K562 (cell line): ENCODE measurements around the gene NQO2.

Experiments used
- RCOR1 ChIP-seq, 2 experiments: IDR thresholded peaks; 2 replicates each; pipeline ENCODE4 v1.6.1; 2012; ENCODE audit warnings: low read depth in 2 of 2, low read length in 2 of 2, borderline replicate concordance in 1 of 2, improper control_type of control experiment in 1 of 2
- SIN3A ChIP-seq, 2 experiments: fragments of 150-350 bp in 1 of 2; IDR thresholded peaks; 2 replicates each; pipeline ENCODE4 v1.6.1; 2011 to 2016; ENCODE audit warnings: borderline replicate concordance in 2 of 2, low read depth in 2 of 2, low read length in 2 of 2, mild to moderate bottlenecking in 2 of 2, moderate library complexity in 2 of 2; ENCODE audit not compliant: control insufficient read depth in 1 of 2
- SRSF9 ChIP-seq: fragments of 200-400 bp; formaldehyde crosslinking; IDR thresholded peaks from 2 replicates; pipeline ENCODE4 v1.6.1; 2017; ENCODE audit warnings: low read depth, low read length, borderline replicate concordance
- U2AF2 ChIP-seq: fragments of 200-400 bp; formaldehyde crosslinking; optimal IDR thresholded peaks from 2 replicates; pipeline ENCODE3; 2017; ENCODE audit warnings: low read depth, mild to moderate bottlenecking, low read length
- TF ChIP-seq, protein P1 (sequence below), 3 experiments: IDR thresholded peaks in 2 of 3; conservative IDR thresholded peaks in 1 of 3; 2 replicates each; pipeline ENCODE4 v1.5.1; 2011 to 2012; ENCODE audit warnings: low read length in 3 of 3, mild to moderate bottlenecking in 3 of 3, control low read depth in 2 of 3, improper control_type of control experiment in 1 of 3, inconsistent platforms in 1 of 3, low read depth in 1 of 3, mixed read lengths in 1 of 3, moderate library complexity in 1 of 3; ENCODE audit not compliant: insufficient read depth in 2 of 3

DNA sequence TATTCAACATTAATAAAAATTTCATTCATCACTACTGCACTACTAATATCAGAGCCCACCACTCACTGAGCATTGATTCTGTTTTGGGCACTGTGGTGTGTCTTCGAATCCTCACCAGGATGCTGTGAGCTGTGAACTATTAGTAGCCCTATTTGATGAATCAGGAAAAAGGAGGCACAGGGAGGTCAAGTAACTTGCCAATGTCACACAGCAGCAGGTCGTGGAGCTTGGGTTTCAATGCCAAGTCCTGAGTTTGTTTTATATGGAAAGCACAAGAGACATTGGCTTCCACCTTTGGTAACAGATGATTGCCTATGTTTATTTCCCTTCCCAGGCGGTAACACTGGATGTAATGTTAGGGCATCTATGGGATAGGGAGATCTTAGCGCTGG, 15.0 kb downstream of the NQO2 start:
- TF ChIP-seq SRSF9 (no peak), SIN3A (IDR thresholded peaks at IDR 0.05; ENCODE audit: borderline replicate concordance in 2 of 2, control insufficient read depth in 1 of 2, low read depth in 2 of 2, low read length in 2 of 2) (no peak), U2AF2 (no peak), RCOR1 (IDR thresholded peaks at IDR 0.05; ENCODE audit: borderline replicate concordance in 1 of 2, low read depth in 2 of 2, low read length in 2 of 2) (no peak)
- TF ChIP-seq, protein P1, sequence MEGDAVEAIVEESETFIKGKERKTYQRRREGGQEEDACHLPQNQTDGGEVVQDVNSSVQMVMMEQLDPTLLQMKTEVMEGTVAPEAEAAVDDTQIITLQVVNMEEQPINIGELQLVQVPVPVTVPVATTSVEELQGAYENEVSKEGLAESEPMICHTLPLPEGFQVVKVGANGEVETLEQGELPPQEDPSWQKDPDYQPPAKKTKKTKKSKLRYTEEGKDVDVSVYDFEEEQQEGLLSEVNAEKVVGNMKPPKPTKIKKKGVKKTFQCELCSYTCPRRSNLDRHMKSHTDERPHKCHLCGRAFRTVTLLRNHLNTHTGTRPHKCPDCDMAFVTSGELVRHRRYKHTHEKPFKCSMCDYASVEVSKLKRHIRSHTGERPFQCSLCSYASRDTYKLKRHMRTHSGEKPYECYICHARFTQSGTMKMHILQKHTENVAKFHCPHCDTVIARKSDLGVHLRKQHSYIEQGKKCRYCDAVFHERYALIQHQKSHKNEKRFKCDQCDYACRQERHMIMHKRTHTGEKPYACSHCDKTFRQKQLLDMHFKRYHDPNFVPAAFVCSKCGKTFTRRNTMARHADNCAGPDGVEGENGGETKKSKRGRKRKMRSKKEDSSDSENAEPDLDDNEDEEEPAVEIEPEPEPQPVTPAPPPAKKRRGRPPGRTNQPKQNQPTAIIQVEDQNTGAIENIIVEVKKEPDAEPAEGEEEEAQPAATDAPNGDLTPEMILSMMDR (IDR thresholded peaks at IDR 0.05 in 2 of 3, conservative IDR thresholded peaks at IDR 0.05 in 1 of 3; ENCODE audit: insufficient read depth in 2 of 3, low read depth in 1 of 3, low read length in 3 of 3), result no peak
